ENCODE results near the gene ESRRG. TPM values are rescaled to one million over a fixed set of nuclear protein-coding genes. Genes with fewer than 3 reads are reported as not detected.

ESRRG gene
- total RNA-seq, 1 donor from 2014 or later: 3.8 TPM

DNA sequence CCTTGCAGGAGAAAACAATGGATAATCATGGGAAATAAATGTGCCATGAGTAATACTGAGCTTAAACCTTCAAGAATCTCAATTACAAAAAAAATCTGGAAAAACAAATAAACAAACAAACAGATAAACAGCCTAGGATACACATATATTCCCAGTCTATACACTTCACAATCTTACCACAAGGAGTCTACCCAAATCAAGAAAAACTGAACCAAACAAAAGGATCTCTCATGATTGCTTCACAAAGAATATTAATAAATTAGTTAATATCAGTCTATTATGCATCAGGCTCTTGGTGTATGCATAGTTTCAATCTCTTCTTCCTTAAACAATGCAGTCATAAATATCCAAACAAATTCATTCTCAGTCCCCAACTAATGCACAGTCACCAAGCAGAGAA is 3.2 kb upstream of the ESRRG start:
- peaks cover 8% of the 10 kb centered on the region for H3K4me1 Mint-ChIP-seq (ENCODE audit: unreplicated experiment)
- H3K4me3 Mint-ChIP-seq (ENCODE audit: unreplicated experiment): no peak overlapping the region
- H3K27ac Mint-ChIP-seq (ENCODE audit: unreplicated experiment): no peak overlapping the region
- TF ChIP-seq, protein P1, sequence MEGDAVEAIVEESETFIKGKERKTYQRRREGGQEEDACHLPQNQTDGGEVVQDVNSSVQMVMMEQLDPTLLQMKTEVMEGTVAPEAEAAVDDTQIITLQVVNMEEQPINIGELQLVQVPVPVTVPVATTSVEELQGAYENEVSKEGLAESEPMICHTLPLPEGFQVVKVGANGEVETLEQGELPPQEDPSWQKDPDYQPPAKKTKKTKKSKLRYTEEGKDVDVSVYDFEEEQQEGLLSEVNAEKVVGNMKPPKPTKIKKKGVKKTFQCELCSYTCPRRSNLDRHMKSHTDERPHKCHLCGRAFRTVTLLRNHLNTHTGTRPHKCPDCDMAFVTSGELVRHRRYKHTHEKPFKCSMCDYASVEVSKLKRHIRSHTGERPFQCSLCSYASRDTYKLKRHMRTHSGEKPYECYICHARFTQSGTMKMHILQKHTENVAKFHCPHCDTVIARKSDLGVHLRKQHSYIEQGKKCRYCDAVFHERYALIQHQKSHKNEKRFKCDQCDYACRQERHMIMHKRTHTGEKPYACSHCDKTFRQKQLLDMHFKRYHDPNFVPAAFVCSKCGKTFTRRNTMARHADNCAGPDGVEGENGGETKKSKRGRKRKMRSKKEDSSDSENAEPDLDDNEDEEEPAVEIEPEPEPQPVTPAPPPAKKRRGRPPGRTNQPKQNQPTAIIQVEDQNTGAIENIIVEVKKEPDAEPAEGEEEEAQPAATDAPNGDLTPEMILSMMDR (IDR thresholded peaks at IDR 0.05; ENCODE audit: unreplicated experiment): peak; percentile 38
- no peaks in the 10 kb centered on the region for H3K27me3 Mint-ChIP-seq (ENCODE audit: unreplicated experiment)
- no peaks in the 10 kb centered on the region for H3K36me3 Mint-ChIP-seq (ENCODE audit: low read depth, unreplicated experiment)
- H3K9me3 Mint-ChIP-seq (ENCODE audit: unreplicated experiment): no peaks in the 10 kb centered on the region
- no peak for DNase-seq (ENCODE audit: low spot score)

DNA sequence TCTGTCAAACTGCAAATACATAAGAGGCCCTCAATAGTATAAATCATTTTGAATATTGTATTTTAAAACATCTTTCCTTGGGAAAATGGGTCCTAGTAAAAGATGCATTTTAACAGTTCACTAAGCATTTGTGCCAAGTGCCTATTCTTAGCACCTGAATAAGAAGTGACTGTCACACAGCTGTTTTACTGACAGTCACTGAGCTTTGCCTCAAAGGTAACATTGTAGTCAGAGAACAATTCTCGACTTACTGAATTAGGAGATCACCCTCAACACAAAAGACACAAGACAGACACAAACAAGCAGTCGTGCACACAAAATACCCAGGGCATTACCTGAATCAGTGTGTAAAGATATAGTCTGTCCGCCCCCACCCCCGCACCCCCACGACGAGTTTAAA is 408 bp downstream of the ESRRG start:
- Mint-ChIP-seq H3K27me3 (ENCODE audit: unreplicated experiment) (no peaks in the 10 kb centered on the region), H3K4me3 (ENCODE audit: unreplicated experiment) (peak overlapping the region; percentile 97)

DNA sequence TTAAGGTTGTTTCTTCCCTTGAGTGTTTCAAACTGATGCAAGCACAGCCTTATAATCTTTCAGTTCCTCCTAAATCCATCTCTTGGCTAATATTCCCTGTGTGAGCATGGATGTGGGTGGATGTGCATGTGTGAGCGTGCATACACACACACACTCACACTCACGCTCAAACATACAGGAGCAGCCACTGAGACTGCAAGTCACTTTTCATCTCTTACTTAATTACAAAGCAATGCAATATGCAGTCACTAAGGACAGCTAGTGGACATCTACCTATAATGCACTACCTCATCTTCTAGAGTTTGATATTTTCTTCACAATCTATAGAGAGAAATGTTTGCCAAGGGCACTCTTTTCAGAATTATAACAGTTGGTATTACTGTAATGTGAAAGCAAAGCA is 1.4 kb downstream of the ESRRG start:
- no peak for DNase-seq (ENCODE audit: low spot score)
- no peak overlapping the region for H3K27ac Mint-ChIP-seq (ENCODE audit: unreplicated experiment)
- H3K4me3 Mint-ChIP-seq (ENCODE audit: unreplicated experiment): peak overlapping the region; percentile 19
- TF ChIP-seq, protein P1 (IDR thresholded peaks at IDR 0.05; ENCODE audit: unreplicated experiment): no peak
- no peaks in the 10 kb centered on the region for H3K36me3 Mint-ChIP-seq (ENCODE audit: low read depth, unreplicated experiment)
- H3K9me3 Mint-ChIP-seq (ENCODE audit: unreplicated experiment): no peaks in the 10 kb centered on the region
- peaks cover 6% of the 10 kb centered on the region for H3K4me1 Mint-ChIP-seq (ENCODE audit: unreplicated experiment)
- H3K27me3 Mint-ChIP-seq (ENCODE audit: unreplicated experiment): no peaks in the 10 kb centered on the region

More for the DNA sequence above, 408 bp downstream of the ESRRG start:
- DNase-seq (ENCODE audit: low spot score): no peak
- peak overlapping the region; percentile 7 for H3K27ac Mint-ChIP-seq (ENCODE audit: unreplicated experiment)
- no peaks in the 10 kb centered on the region for H3K36me3 Mint-ChIP-seq (ENCODE audit: low read depth, unreplicated experiment)
- no peaks in the 10 kb centered on the region for H3K9me3 Mint-ChIP-seq (ENCODE audit: unreplicated experiment)
- TF ChIP-seq, protein P1 (IDR thresholded peaks at IDR 0.05; ENCODE audit: unreplicated experiment): no peak
- H3K4me1 Mint-ChIP-seq (ENCODE audit: unreplicated experiment): peaks cover 6% of the 10 kb centered on the region

DNA sequence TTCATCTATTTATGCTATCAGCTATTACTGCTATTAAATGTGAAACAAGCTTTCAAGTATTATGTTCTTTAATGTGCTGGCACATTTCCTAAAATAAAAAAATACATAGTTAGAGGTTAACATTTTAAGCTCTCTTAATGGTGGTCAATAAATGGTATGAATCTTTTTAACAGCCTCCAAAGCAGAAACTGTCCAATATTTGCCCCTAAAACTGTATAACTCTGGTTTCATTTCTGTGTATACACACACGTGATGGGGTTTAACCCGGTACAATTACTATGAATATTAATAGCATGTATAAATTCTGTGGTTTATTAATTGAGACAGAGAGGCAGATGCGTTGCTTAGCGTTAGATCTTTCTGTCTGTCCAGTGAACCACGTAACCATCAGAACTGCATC is 2.2 kb downstream of the ESRRG start:
- Mint-ChIP-seq H3K27ac (ENCODE audit: unreplicated experiment) (no peak overlapping the region), H3K4me1 (ENCODE audit: unreplicated experiment) (peaks cover 6% of the 10 kb centered on the region), H3K36me3 (ENCODE audit: low read depth, unreplicated experiment) (no peaks in the 10 kb centered on the region), H3K27me3 (ENCODE audit: unreplicated experiment) (no peaks in the 10 kb centered on the region), H3K4me3 (ENCODE audit: unreplicated experiment) (no peak overlapping the region), H3K9me3 (ENCODE audit: unreplicated experiment) (no peaks in the 10 kb centered on the region)
- TF ChIP-seq, protein P1 (IDR thresholded peaks at IDR 0.05; ENCODE audit: unreplicated experiment): no peak
- no peak for DNase-seq (ENCODE audit: low spot score)

DNA sequence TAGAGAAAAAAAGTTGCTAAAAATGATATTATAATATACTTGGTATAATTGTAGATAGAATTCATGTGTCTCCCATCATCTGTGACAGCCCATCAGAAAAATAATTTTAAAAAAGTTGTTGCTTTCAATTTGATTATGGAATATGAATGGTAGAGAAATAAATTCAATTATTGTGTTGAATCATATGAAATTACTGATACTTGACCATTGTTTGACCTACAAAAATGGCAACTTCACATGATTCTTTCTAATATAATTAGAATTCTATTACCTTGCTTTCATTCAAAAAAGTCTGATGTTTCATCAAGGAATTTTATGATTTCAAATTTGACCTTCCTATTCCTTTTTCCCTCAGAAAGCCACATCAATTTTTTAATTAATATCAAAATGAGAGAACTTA is 11.5 kb downstream of the ESRRG start:
- TF ChIP-seq, protein P1 (IDR thresholded peaks at IDR 0.05; ENCODE audit: unreplicated experiment): no peak
- Mint-ChIP-seq H3K4me3 (ENCODE audit: unreplicated experiment) (no peak overlapping the region), H3K27me3 (ENCODE audit: unreplicated experiment) (no peaks in the 10 kb centered on the region), H3K36me3 (ENCODE audit: low read depth, unreplicated experiment) (no peaks in the 10 kb centered on the region), H3K4me1 (ENCODE audit: unreplicated experiment) (peaks cover 12% of the 10 kb centered on the region), H3K27ac (ENCODE audit: unreplicated experiment) (no peak overlapping the region), H3K9me3 (ENCODE audit: unreplicated experiment) (no peaks in the 10 kb centered on the region)
- DNase-seq (ENCODE audit: low spot score): no peak

Data from endothelial cell (in vitro differentiated cells).